K562 (cell line): Measurements from ENCODE around the gene VPS13C. TPM values are rescaled to one million over a fixed set of nuclear protein-coding genes. Genes with fewer than 3 reads are reported as not detected.

Source experiments
- ATAC-seq: fragments of 200-7000 bp; cut with Tn5 transposase; 3 replicates; pipeline ENCODE4 v1.9.1; 2020; ENCODE audit warnings: moderate library complexity
- BruUV-seq: library from RNA; stranded (reverse); fragments of 400-500 nt; replicated peaks from 2 replicates; lab custom pipeline; 2021; lab: Mats Ljungman, UMichigan
- CTCF ChIA-PET: fragments of 300-600 bp; formaldehyde crosslinking; extraction: SDS; loops from one replicate; lab custom pipeline; 2021; ENCODE audit warnings: low intra/inter-chr PET ratio; lab: Yijun Ruan, JAX
- POLR2A ChIA-PET: fragments of 300-600, 350-650 bp; sonication (Branson Sonifier 250); formaldehyde crosslinking; extraction: SDS; loops from one replicate; lab custom pipeline; 2021; ENCODE audit warnings: antibody characterized with exemption, inconsistent platforms; lab: Yijun Ruan, JAX
- DNase-seq, 4 experiments: peaks; one replicate each; pipeline versions ENCODE4 v3.0.0 to v3.0.0-alpha.2; 2011 to 2018; ENCODE audit warnings: low spot score in 3 of 4, mixed read lengths in 3 of 4; ENCODE audit errors: extremely low read depth in 1 of 4
- FAIRE-seq: peaks from 2 replicates; lab custom pipeline; 2011; peaks lifted over from hg19 to GRCh38; lab: Jason Lieb, UNC
- H2AFZ ChIP-seq: 2 replicates; pipeline ENCODE4 v1.6.0; 2011; ENCODE audit warnings: low read depth, low read length, control low read depth, inconsistent platforms
- H3K27ac ChIP-seq: fragments of 200-600 bp; 3 replicates; pipeline ENCODE4 v1.8.0; 2011; ENCODE audit warnings: low read depth, mild to moderate bottlenecking, control low read depth, inconsistent platforms, low read length, moderate library complexity, mixed read lengths; ENCODE audit errors: extremely low read depth
- H3K27me3 ChIP-seq, 2 experiments: fragments of 300-600 bp in 1 of 2; 2 replicates in 1 of 2; 3 replicates in 1 of 2; pipeline versions ENCODE4 v1.6.0 to v1.8.0; 2011; ENCODE audit warnings: inconsistent platforms in 2 of 2, low read length in 2 of 2, mild to moderate bottlenecking in 1 of 2, mixed read lengths in 1 of 2, moderate library complexity in 1 of 2; ENCODE audit not compliant: control insufficient read depth in 2 of 2, insufficient read depth in 2 of 2
- H3K36me3 ChIP-seq: fragments of 300-600 bp; 3 replicates; pipeline ENCODE4 v1.8.0; 2011; ENCODE audit warnings: mild to moderate bottlenecking, low read length, inconsistent platforms; ENCODE audit not compliant: control insufficient read depth, insufficient read depth
- H3K4me1 ChIP-seq, 2 experiments: fragments of 200-600 bp in 1 of 2; replicated peaks in 1 of 2; 2 replicates in 1 of 2; 3 replicates in 1 of 2; pipeline versions ENCODE4 v1.5.1 to v1.8.0; 2011; ENCODE audit warnings: inconsistent platforms in 2 of 2, low read length in 2 of 2, mild to moderate bottlenecking in 1 of 2, mixed read lengths in 1 of 2, moderate library complexity in 1 of 2; ENCODE audit not compliant: control insufficient read depth in 2 of 2, insufficient read depth in 2 of 2
- H3K4me2 ChIP-seq: 2 replicates; pipeline ENCODE4 v1.6.1; 2011; ENCODE audit warnings: low read length, control low read depth, inconsistent platforms, mixed read lengths; ENCODE audit not compliant: insufficient read depth
- H3K4me3 ChIP-seq: fragments of 200-600 bp; sonication (generic), shearing (Covaris generic); 2 replicates; pipeline ENCODE4 v1.5.1; 2016; ENCODE audit warnings: control low read depth, inconsistent platforms
- H3K79me2 ChIP-seq: fragments of 200-600 bp; 3 replicates; pipeline ENCODE4 v1.8.0; 2011; ENCODE audit warnings: low read length, inconsistent platforms; ENCODE audit not compliant: control insufficient read depth, insufficient read depth
- H3K9ac ChIP-seq, 2 experiments: 2 replicates each; pipeline versions ENCODE4 v1.6.0 to v1.6.1; 2011; ENCODE audit warnings: low read depth in 2 of 2, low read length in 2 of 2, control low read depth in 1 of 2, inconsistent platforms in 1 of 2, mild to moderate bottlenecking in 1 of 2, mixed read lengths in 1 of 2; ENCODE audit not compliant: insufficient read depth in 1 of 2
- H3K9me1 ChIP-seq: one replicate; pipeline ENCODE4 v1.6.0; 2011; ENCODE audit warnings: inconsistent platforms, mild to moderate bottlenecking, low read length, moderate library complexity; ENCODE audit not compliant: control insufficient read depth, insufficient read depth
- H3K9me3 ChIP-seq: replicated peaks from 2 replicates; pipeline ENCODE4 v1.5.1; 2011; ENCODE audit warnings: low read depth, low read length, inconsistent platforms; ENCODE audit not compliant: control insufficient read depth, insufficient read depth
- H4K20me1 ChIP-seq: replicated peaks from 2 replicates; pipeline ENCODE4 v1.6.1; 2011; ENCODE audit warnings: low read length, inconsistent platforms, mixed read lengths; ENCODE audit not compliant: control insufficient read depth, insufficient read depth
- CTCF ChIP-seq, 3 experiments: IDR thresholded peaks in 2 of 3; conservative IDR thresholded peaks in 1 of 3; 2 replicates each; pipeline ENCODE4 v1.5.1; 2011 to 2012; ENCODE audit warnings: low read length in 3 of 3, mild to moderate bottlenecking in 3 of 3, control low read depth in 2 of 3, improper control_type of control experiment in 1 of 3, inconsistent platforms in 1 of 3, low read depth in 1 of 3, mixed read lengths in 1 of 3, moderate library complexity in 1 of 3; ENCODE audit not compliant: insufficient read depth in 2 of 3
- ELF1 ChIP-seq: fragments of 200-800 bp; sonication (Bioruptor generic); IDR thresholded peaks from 2 replicates; pipeline ENCODE4 v1.6.1; 2016; ENCODE audit warnings: missing genetic modification characterization, missing compliant biosample characterization
- RHOXF2B ChIP-seq: fragments of 250-450 bp; sonication (Bioruptor Pico); conservative IDR thresholded peaks from 2 replicates; pipeline ENCODE4 v1.5.1; 2021
- SOX6 ChIP-seq: fragments of 450-650 bp; IDR thresholded peaks from 2 replicates; pipeline ENCODE4 v1.6.1; 2014; ENCODE audit warnings: mild to moderate bottlenecking
- WGBS: fragments of 100-300 bp; shearing (Covaris generic); methylation state at CpG from one replicate; pipeline ENCODE4 v1.1.6; 2016; ENCODE audit warnings: low coverage, mixed read lengths; ENCODE audit not compliant: insufficient coverage; ENCODE audit errors: missing lambda C conversion rate; 5-methylcytosine and 5-hydroxymethylcytosine counted together
- in situ Hi-C: fragments of 300-500 bp; cut with MboI; formaldehyde crosslinking; loops from 4 replicates; pipeline ENCODE4 v1.15.0; 2018; ENCODE audit warnings: inconsistent platforms, mixed read lengths
- intact Hi-C: fragments of 100-400 bp; cut with micrococcal nuclease; formaldehyde crosslinking; loops from 2 replicates; pipeline ENCODE4 v1.14.2; 2022
- polyA plus RNA-seq, 8 experiments: library from polyadenylated mRNA; depleted of rRNA in 4 of 8; stranded (reverse) in 5 of 8; unstranded in 3 of 8; fragments of >200 nt; fragmentation: Nextera tagmentation in 2 of 8; fragmentation: Illumina TruSeq in 1 of 8; extraction: Ambion mirVana in 2 of 8; extraction: Trizol in 1 of 8; gene quantifications; 2 replicates each; pipeline versions ENCODE4 v1.2.1 to v1.2.3, GENCODE V29; 2011 to 2014; ENCODE audit warnings: inconsistent platforms in 1 of 8, missing spikeins in 1 of 8
- total RNA-seq, 7 experiments: library from RNA; depleted of rRNA in 6 of 7; stranded (reverse); fragments of >200 nt in 6 of 7; fragmentation: Illumina TruSeq in 2 of 7; extraction: Trizol in 2 of 7; gene quantifications; 2 replicates each; pipeline versions ENCODE4 v1.2.1 to v1.2.3, GENCODE V29; 2011 to 2021; ENCODE audit warnings: low replicate concordance in 1 of 7

Gene VPS13C
- total and polyA plus RNA-seq, 9 of the 15 experiments (the other 6 are each of a cell fraction or from before 2014, with no cell fraction given) = 5.2 to 32.3 (median 15.7) TPM

GRCh38 chr15:62059108-62059815 lies 985 bp downstream of the VPS13C start:
- intact Hi-C loops (no loop called here), in situ Hi-C loops (no loop called here)
- POLR2A ChIA-PET = interaction anchor here (1.1 kb wide), 2 partner anchors 12 to 49 kb away, joined by 3 read pairs; no protein-coding TSS in a partner anchor
- peak overlapping the region; percentile 98 for H2AFZ ChIP-seq
- no peaks in the 10 kb centered on the region for H4K20me1 ChIP-seq
- 2% methylated on average over 13 of the region's 13 CpGs for WGBS
- H3K27me3 ChIP-seq = no peaks in the 10 kb centered on the region; a peak in 1 of 5 replicates
- FAIRE-seq = no peak
- H3K9ac ChIP-seq = peak overlapping the region; percentile 76 to 94; a peak in 3 of 4 replicates
- peak overlapping the region; percentile 85 for H3K4me2 ChIP-seq
- peak overlapping the region; percentile 77 for H3K27ac ChIP-seq
- CTCF ChIA-PET = no interaction called here
- no peak for TF ChIP-seq SOX6
- TF ChIP-seq ELF1 = peak; percentile 5; the same call in 1 of the 2 replicates
- TF ChIP-seq RHOXF2B (CRISPR knock-in tag) = no peak
- 0 out of 6 replicates have a peak, but pooled peaks of 1 of the 3 experiments have one; percentile 14 for TF ChIP-seq CTCF (IDR thresholded peaks at IDR 0.05 in 2 of 3, conservative IDR thresholded peaks at IDR 0.05 in 1 of 3; ENCODE audit: insufficient read depth in 2 of 3, low read depth in 1 of 3, low read length in 3 of 3)
- H3K9me3 ChIP-seq = no peaks in the 10 kb centered on the region
- ATAC-seq = no peak
- no peaks in the 10 kb centered on the region for H3K36me3 ChIP-seq
- H3K79me2 ChIP-seq = peaks cover 42% of the 10 kb centered on the region
- TSS peak; percentile 47 for BruUV-seq
- H3K9me1 ChIP-seq = no peaks in the 10 kb centered on the region
- peak in 3 of 4 experiments; percentile 14 to 24 (median 15) for DNase-seq
- H3K4me1 ChIP-seq = peaks cover 3 to 13% of the 10 kb centered on the region in 2 experiments; a peak in 3 of 5 replicates
- peak overlapping the region; percentile 86 for H3K4me3 ChIP-seq
